IPS-NIHi7 (cell line): ENCODE data around the gene AP1S1.
"Not testable (repeated sequence)": the region's sequence is repeated elsewhere in the genome, so short reads cannot be mapped to it uniquely, and the experiment has no call there.

Experiments
- DNase-seq: peaks from one replicate; pipeline ENCODE4 v3.0.0; 2012; ENCODE audit warnings: mixed read lengths; ENCODE audit errors: extremely low spot score

AP1S1 gene

GRCh38 chr7:101200862-101201599, 46.8 kb downstream of the AP1S1 start, which contains the start of gene MOGAT3:
MOGAT3 (minus strand) TSS chr7:101201036; CDS start chr7:101200854, 182 bp downstream.
- DNase-seq = no peak

- peak; percentile 57 for DNase-seq
These were observed 47.7 kb downstream of the AP1S1 start for GRCh38 chr7:101201695-101202602.

- DNase-seq = no peak
These were observed 48.3 kb downstream of the AP1S1 start for GRCh38 chr7:101202603-101202918.

- not testable (repeated sequence) for DNase-seq
These were observed 49.8 kb downstream of the AP1S1 start for GRCh38 chr7:101203740-101204738.

GRCh38 chr7:101205901-101206664, 51.8 kb downstream of the AP1S1 start:
- DNase-seq = no peak

- no peak for DNase-seq
These were observed 52.4 kb downstream of the AP1S1 start for GRCh38 chr7:101206665-101207042.

GRCh38 chr7:101207459-101207858, 53.2 kb downstream of the AP1S1 start:
- DNase-seq = no peak

- no peak for DNase-seq
These were observed 54.5 kb downstream of the AP1S1 start for GRCh38 chr7:101208794-101209193.

- DNase-seq = no peak
These were observed 55.9 kb downstream of the AP1S1 start for GRCh38 chr7:101210143-101210542.
